ENCODE measurements around the gene ZDHHC24. TPM values are rescaled to one million over a fixed set of nuclear protein-coding genes. Genes with fewer than 3 reads are reported as not detected.
"Not testable (repeated sequence)": the region's sequence is repeated elsewhere in the genome, so short reads cannot be mapped to it uniquely, and the experiment has no call there.

ZDHHC24 gene
- total RNA-seq, 1 experiment from 2014 or later, result 26.9 TPM

GRCh38 chr11:66546368-66546965 lies 619 bp upstream of the ZDHHC24 start, which contains the start of gene ACTN3:
ACTN3 (plus strand) TSS chr11:66546903; CDS start chr11:66546938, 35 bp downstream.
- intact Hi-C loops (cut with micrococcal nuclease; ENCODE audit: unreplicated experiment), result loop anchor here (1.0 to 5.0 kb wide), 4 partner anchors 46 to 131 kb away; partner anchors contain the start of genes CCDC87, CCS, DPP3 and RBM14
- BruUV-seq (replicated peaks), result no TSS peak
- Mint-ChIP-seq H3K9me3 (ENCODE audit: unreplicated experiment) (no peaks in the 10 kb centered on the region), H3K4me1 (ENCODE audit: low read depth, unreplicated experiment) (peaks cover 15% of the 10 kb centered on the region), H3K27ac (ENCODE audit: unreplicated experiment) (peak within 1 kb of the TSS; percentile 60), H3K27me3 (ENCODE audit: insufficient read depth, unreplicated experiment) (no peaks in the 10 kb centered on the region), H3K4me3 (ENCODE audit: unreplicated experiment) (peak within 1 kb of the TSS; percentile 84), H3K36me3 (ENCODE audit: insufficient read depth, unreplicated experiment) (peaks cover 11% of the 10 kb centered on the region)
- CTCF ChIA-PET, result interaction anchor here (0.7 to 2.2 kb wide), 6 partner anchors 44 to 137 kb away, joined by 3 to 31 read pairs (median 6); partner anchors contain the start of genes CCDC87, CCS, DPP3 and RBM4B
- Histone ChIP-seq H3K9me3 (no peaks in the 10 kb centered on the region), H3K27me3 (replicated peaks; ENCODE audit: control insufficient read depth, insufficient read depth, low read length) (no peaks in the 10 kb centered on the region), H3K4me1 (peaks cover 27% of the 10 kb centered on the region), H3K4me3 (ENCODE audit: low read depth, low read length) (peak within 1 kb of the TSS; percentile 59), H3K36me3 (ENCODE audit: control insufficient read depth, insufficient read depth, low read length) (no peaks in the 10 kb centered on the region)
- DNase-seq, result no peak
- TF ChIP-seq, protein P1, sequence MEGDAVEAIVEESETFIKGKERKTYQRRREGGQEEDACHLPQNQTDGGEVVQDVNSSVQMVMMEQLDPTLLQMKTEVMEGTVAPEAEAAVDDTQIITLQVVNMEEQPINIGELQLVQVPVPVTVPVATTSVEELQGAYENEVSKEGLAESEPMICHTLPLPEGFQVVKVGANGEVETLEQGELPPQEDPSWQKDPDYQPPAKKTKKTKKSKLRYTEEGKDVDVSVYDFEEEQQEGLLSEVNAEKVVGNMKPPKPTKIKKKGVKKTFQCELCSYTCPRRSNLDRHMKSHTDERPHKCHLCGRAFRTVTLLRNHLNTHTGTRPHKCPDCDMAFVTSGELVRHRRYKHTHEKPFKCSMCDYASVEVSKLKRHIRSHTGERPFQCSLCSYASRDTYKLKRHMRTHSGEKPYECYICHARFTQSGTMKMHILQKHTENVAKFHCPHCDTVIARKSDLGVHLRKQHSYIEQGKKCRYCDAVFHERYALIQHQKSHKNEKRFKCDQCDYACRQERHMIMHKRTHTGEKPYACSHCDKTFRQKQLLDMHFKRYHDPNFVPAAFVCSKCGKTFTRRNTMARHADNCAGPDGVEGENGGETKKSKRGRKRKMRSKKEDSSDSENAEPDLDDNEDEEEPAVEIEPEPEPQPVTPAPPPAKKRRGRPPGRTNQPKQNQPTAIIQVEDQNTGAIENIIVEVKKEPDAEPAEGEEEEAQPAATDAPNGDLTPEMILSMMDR (IDR thresholded peaks at IDR 0.05; ENCODE audit: insufficient read depth in 1 of 2, low read depth in 1 of 2, low read length in 1 of 2, severe bottlenecking in 1 of 2, unreplicated experiment in 1 of 2), result no peak
- POLR2A ChIA-PET, result interaction anchor here (0.5 to 1.9 kb wide), 14 partner anchors 11 to 297 kb away, joined by 3 to 31 read pairs (median 5); partner anchors contain the start of genes CCDC87, DPP3, PELI3 and RBM14

DNA sequence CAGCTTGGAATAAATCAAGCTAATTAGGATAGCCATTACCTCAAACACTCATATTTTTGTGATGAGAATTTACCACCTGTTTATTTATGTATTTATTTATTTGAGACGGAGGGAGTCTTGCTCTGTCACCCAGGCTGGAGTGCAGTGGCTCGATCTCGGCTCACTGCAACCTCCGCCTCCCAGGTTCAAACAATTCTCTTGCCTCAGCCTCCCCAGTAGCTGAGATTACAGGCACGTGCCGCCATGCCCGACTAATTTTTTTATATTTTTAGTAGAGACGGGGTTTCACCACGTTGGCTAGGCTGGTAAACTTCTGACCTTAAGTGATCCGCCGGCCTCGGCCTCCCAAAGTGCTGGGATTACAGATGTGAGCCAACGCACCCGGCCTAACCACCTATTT lies 896 bp downstream of the ZDHHC24 start:
- H3K36me3 ChIP-seq (ENCODE audit: control insufficient read depth, insufficient read depth, low read length), result not testable (repeated sequence)

DNA sequence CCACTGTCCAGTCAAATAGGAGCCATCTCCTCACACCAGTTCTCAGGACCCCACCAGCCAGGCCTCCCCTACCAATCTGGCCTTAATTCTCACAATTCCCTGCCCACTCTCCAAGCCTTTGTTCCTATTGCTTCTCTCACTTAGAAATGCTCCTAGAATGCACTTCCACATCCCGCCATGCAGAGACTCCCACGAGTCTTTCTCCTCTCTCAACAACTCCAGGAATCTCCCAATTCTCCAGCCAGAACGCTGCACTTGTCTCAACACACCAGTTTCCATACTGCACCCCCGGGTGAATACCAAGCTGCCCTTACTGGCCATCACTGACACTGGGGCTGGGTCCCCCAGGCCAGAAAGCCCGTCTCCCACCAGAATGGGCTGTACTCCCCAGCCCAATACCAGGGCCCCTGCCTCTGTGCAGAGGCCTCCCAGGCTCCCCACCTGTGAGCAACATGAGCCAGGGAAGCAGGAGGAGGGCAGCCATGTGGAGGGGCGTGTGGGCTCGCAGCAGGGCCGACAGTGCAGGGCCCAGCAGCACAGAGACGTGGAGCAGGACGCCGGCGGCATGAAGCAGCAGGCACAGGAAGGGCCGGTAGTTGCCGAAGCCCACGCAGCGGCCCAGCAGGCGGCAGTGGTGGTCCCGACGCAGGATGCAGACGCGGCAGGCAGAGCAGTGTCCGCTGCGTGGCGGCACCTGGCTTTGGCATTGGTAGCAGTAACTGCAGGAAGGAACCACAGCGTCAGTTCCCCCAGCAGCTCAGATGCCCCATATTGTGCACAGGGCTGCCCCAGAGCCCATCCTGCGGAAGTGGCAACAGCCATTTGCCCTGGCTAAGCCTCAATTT lies 2.4 kb downstream of the ZDHHC24 start:
- no peaks in the 10 kb centered on the region; the same call in 1 of the 2 replicates for H3K36me3 ChIP-seq (ENCODE audit: control insufficient read depth, insufficient read depth, low read length)
- no peak overlapping the region for H3K4me3 ChIP-seq (ENCODE audit: low read depth, low read length)
- ChIA-PET POLR2A (no interaction called here), CTCF (interaction anchor here (1.1 kb wide), 1 partner anchor 135 kb away, joined by 3 read pairs; no protein-coding TSS in a partner anchor)
- no peaks in the 10 kb centered on the region for H3K27me3 ChIP-seq (replicated peaks; ENCODE audit: control insufficient read depth, insufficient read depth, low read length)
- no peak for DNase-seq
- no peaks in the 10 kb centered on the region for H3K27me3 Mint-ChIP-seq (ENCODE audit: insufficient read depth, unreplicated experiment)
- H3K9me3 ChIP-seq, result no peaks in the 10 kb centered on the region
- peaks cover 25% of the 10 kb centered on the region for H3K36me3 Mint-ChIP-seq (ENCODE audit: insufficient read depth, unreplicated experiment)
- H3K4me1 Mint-ChIP-seq (ENCODE audit: low read depth, unreplicated experiment), result peaks cover 7% of the 10 kb centered on the region
- BruUV-seq (replicated peaks), result no TSS peak
- intact Hi-C loops (cut with micrococcal nuclease; ENCODE audit: unreplicated experiment), result no loop called here
- H3K4me3 Mint-ChIP-seq (ENCODE audit: unreplicated experiment), result no peak overlapping the region
- no peak overlapping the region for H3K27ac Mint-ChIP-seq (ENCODE audit: unreplicated experiment)
- no peaks in the 10 kb centered on the region for H3K9me3 Mint-ChIP-seq (ENCODE audit: unreplicated experiment)
- TF ChIP-seq, protein P1 (IDR thresholded peaks at IDR 0.05; ENCODE audit: insufficient read depth in 1 of 2, low read depth in 1 of 2, low read length in 1 of 2, severe bottlenecking in 1 of 2, unreplicated experiment in 1 of 2), result no peak
- peaks cover 25% of the 10 kb centered on the region for H3K4me1 ChIP-seq

More for the DNA sequence above, 896 bp downstream of the ZDHHC24 start:
- POLR2A ChIA-PET, result interaction anchor here (1.2 to 1.9 kb wide), 5 partner anchors 48 to 298 kb away, joined by 4 to 31 read pairs (median 13); partner anchors contain the start of genes CCDC87, DPP3, RBM14 and RCE1
- peaks cover 15% of the 10 kb centered on the region for H3K4me1 Mint-ChIP-seq (ENCODE audit: low read depth, unreplicated experiment)
- peaks cover 20% of the 10 kb centered on the region for H3K36me3 Mint-ChIP-seq (ENCODE audit: insufficient read depth, unreplicated experiment)
- not testable (repeated sequence) for H3K9me3 Mint-ChIP-seq (ENCODE audit: unreplicated experiment); H3K9me3 ChIP-seq; H3K27me3 ChIP-seq (replicated peaks; ENCODE audit: control insufficient read depth, insufficient read depth, low read length); DNase-seq; H3K27me3 Mint-ChIP-seq (ENCODE audit: insufficient read depth, unreplicated experiment)
- peak overlapping the region; percentile 59 for H3K4me3 ChIP-seq (ENCODE audit: low read depth, low read length)
- CTCF ChIA-PET, result interaction anchor here (1.5 to 2.2 kb wide), 2 partner anchors 47 to 133 kb away, joined by 12 to 31 read pairs; partner anchors contain the start of genes CCDC87, CCS and RBM4B
- peak overlapping the region; percentile 60 for H3K27ac Mint-ChIP-seq (ENCODE audit: unreplicated experiment)
- intact Hi-C loops (cut with micrococcal nuclease; ENCODE audit: unreplicated experiment), result loop anchor here (5.0 kb wide), 2 partner anchors 47 to 72 kb away; partner anchors contain the start of genes CCDC87, CCS and RBM14
- peak overlapping the region; percentile 84 for H3K4me3 Mint-ChIP-seq (ENCODE audit: unreplicated experiment)
- BruUV-seq (replicated peaks), result TSS peak; percentile 82
- H3K4me1 ChIP-seq, result peaks cover 25% of the 10 kb centered on the region

All from Caco-2 (cell line).